ENCODE data around the gene PLEKHM1.
"Not testable (repeated sequence)": the region's sequence is repeated elsewhere in the genome, so short reads cannot be mapped to it uniquely, and the experiment has no call there.

The PLEKHM1 gene

DNA sequence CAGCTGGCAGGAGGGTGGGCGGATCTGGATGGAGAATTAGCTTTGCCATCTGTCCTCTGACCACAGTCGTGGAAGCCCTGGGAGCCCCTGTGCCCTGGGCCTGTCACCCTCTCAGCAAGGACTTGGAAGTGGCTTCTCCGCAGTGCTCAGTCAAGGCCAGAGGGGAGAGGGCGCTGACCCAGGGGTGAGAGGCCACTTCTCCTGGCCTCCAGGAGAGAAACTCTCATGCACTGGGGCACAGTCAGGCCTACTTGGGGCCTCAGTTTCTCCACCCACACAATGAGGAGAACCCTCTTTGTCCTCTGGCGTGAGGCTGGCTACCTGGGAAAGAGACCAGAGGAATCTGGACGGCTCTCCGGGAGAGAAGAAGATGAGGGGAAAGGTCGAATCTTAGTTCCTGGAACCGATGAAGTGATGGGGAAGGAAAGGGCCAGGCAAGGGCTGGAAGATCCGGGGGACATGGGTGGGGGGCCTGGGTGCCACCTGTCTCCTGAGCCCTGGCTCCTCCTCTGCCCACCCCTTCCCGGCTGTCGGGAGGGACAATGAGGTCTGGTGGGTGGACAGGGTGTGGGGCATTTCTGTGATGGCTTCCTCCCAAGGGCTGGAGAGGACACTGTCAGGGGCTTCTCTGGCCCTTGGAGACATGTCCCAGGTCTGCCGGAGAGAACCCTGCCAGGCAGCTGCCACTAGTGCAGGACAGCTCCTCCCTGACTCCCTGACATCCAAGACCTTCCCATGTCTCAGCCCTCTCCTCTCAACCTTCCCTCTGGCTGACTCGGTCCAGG, 48.8 kb downstream of the PLEKHM1 start:
- DNase-seq (ENCODE audit: low read depth), result no peak

DNA sequence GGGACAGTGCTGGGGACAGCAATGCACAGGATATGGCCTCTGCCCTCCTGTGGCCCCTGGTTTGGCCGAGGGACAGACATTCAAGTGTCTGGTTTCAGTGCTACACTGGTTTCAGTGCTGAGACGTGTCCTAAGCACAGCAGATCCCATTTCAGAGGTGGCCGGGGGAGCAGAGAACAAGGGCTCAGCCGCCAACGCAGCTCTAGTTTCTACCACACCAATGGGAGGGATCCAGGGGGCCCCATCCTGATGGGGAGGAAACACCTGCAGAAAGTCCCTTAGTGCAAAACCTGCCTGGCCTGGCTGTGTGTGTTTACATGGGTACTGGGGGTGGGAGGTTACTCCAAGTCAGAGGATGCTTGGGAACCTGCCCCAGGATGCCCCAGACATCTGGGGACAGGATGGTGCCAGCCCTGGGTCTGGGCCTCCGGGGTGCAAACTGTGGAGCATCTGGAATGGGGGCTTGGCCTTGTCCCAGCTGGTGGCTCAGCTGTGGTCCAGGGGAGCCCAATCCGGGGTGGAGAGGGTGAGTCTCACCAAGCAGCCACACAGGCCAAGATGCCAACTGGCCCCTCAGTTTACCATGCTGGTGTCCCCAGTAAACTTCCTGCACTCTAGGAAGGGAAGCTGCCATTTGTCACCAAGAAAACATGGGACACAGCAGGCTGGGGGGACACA, 49.5 kb downstream of the PLEKHM1 start:
- DNase-seq (ENCODE audit: low read depth), result not testable (repeated sequence)

DNA sequence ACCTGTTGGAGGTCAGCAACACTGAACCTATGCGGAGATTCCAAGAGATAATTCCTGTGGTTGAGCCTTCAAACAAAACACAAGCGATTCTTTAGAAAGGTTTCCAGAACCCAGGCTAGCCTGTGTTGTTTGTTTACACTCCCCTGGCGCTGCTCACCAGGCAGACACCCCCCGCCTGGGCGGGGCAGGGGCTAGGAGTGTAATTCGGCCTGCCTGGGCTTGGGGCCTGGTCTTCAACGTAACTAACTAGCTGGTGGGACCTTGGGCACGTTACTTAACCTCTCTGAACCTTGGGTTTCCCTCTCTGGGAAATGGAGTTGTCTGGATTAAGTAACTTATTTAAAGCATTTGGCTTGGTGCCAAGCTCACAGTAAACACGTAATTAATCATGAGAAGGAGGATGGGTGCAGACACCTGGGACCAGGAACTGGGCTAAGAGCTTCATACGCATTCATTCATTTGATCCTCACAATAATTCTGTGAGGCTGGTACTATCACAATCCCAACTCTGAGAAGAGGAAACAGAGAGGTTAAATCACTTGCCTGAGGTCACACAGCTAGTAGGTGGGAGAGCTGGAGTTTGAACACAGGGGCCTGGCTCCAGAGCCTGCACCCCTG, 50.3 kb downstream of the PLEKHM1 start:
- no peak for DNase-seq (ENCODE audit: low read depth)

DNA sequence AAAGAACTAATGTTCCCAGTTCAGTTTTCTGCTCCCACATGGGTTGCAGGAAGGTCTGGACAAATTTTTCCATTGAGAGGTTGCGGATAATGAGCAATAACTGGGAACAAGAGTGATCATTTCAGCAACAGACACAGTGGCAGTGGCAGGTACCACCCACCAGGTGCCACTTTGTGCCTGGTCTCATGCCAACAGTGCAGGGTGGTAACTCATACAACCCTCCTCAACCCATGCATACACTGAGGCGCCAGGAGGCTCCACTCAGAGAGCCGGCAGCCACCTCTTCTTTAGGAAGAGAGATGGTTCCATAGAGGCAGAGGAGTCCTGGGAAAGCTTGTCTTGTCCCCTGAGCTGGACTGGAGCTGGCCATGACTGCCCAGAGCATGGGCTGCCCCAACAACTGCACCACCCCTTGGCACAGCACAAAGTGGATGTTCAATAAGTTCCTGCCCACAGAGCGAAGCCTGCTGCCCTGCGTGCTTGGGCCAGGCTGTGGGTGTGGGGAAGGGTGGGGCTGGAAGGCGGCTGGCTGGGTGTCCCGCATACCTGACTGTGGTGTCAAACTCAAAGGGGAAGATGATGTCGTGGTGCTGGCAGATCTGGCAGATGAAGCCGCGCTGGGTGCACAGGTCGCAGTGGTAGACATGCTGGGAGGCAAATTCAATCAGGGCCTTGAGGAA, 51.5 kb downstream of the PLEKHM1 start:
- DNase-seq (ENCODE audit: low read depth), result no peak

DNA sequence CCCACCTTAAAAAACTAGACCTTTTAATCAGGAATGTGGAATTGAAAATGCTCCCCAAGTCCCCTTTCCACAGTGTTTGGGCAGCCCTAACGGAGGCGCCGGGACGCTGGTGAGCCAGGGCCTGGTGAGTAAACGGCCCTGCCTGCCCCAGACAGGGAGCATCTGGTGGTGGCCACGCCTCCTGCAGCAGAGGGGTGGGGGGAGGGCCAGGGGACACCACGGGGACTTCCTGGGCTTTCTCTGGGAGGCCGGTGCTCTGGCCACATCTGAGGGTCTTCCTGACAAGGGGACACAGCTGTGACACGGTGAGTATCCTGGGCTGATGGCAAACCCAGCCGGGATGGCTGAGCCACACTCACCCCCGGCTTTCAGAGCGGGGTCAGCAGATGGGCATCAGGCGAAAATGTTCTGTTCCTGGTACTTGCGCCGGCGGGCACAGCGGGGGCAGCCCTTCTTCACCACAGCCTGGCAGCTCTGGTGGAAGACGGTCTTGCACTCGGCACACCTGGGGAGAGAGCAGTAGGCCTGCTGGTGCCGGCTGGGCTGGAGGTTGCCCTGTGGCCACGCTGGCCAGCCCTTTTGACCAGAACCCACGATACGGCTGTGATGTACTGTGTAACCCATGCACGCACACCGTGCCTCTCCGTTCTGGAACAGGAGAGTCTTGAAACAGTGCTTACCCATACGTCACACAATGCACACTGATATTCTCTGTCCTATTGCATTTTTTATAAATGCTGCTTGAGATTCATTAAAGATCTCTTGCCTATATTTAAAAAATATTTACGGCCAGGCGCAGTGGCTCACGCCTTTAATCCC, 52.8 kb downstream of the PLEKHM1 start:
- no peak for DNase-seq (ENCODE audit: low read depth)

DNA sequence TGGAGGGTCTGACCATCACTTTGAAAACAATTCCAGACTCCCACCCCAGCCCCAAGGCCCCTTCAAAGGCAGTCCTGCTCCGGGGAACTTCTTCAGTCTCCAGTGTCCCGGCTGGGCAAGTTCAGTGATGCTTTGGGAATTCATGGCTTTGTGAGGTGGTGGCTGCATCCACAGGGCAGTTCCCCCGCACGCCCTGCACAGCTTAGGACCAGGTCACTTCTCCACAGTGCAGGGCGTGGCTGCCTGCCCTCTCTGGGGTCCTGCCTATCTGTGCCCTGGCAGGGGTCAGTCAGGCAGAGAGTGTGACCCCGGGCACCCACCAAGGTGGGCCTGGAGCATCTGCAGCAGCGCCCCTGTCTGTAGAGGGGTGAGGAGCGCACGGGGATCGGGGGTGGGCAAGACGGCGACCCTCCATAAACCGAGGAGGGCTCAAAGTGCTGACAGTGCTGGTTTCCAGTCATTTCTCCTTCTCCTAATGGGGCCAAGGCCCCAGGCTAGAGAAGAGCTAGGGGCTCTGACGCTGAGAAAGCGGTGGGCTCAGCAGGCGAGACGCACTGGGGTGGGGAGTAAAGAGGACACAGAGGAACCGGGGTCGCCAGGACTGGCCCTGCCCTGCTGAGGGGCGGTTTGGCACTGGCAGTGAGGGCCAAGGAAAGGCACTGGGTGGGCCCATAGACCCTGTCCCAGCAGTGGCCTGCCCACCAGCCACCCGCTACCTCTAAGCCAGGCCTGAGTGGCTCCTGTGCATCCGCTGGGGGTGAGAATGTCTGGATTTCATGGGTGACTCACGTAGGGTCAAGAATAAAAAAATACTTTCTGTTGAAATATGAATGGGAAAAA, 53.7 kb downstream of the PLEKHM1 start:
- DNase-seq (ENCODE audit: low read depth), result no peak

DNA sequence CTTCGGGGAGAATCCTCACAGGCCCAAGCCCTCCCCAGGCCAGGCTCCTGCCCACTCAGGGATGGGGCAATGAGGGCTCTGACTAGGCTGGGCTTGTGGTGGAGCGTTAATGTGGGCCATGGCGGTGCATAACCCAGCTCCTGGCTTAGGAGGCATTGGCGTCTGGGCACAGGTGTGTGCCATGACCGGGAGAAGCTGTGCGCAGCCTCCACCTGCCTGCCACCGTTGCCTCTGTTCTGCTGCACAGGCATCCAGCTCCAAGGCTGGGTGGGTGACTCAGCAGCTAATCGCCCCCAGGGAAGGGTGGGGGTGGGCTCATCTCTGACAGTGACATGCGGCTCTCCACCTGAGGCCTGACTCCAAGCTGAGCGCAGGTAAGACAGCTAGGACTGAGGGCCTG, 54.4 kb downstream of the PLEKHM1 start:
- DNase-seq (ENCODE audit: low read depth), result no peak

DNA sequence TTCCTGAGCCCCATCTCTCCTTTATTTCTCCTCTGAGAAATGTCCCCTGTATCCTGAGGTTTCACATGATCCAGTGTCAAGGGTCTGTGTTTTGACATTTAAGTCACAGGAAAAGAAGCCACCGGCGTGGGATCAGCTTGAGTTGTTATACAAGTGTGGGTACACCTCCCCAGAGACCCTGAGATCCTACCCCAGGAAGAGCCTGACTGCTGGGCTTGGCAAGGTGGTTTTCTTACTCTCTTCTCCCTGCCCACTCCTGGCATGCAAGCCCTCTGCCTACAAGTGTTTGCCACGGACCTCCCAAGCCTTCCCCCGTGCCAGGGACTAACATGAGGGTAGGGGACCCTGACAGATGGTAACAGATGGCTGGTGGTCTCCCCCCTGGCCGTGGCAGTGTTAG, 55.0 kb downstream of the PLEKHM1 start:
- DNase-seq (ENCODE audit: low read depth), result no peak

DNA sequence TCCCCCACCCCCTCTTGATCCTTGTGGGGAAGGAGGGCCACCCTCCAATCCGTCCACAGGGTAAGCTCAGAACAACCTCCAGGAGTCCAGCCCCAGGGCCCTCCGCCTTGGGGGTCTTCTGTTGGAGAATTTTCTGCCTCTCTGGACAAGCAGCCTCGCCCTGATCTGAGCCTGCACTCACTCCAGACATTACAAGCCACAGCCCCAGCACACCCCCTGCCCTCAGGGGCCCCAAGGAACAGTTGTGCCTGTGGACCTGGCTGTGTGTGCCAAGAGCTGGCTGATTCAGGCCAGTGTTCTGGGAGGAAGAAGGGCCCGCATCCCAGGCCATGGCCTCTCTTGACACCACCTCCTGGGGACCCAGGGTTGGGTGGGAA, 57.4 kb downstream of the PLEKHM1 start:
- DNase-seq (ENCODE audit: low read depth), result no peak

DNA sequence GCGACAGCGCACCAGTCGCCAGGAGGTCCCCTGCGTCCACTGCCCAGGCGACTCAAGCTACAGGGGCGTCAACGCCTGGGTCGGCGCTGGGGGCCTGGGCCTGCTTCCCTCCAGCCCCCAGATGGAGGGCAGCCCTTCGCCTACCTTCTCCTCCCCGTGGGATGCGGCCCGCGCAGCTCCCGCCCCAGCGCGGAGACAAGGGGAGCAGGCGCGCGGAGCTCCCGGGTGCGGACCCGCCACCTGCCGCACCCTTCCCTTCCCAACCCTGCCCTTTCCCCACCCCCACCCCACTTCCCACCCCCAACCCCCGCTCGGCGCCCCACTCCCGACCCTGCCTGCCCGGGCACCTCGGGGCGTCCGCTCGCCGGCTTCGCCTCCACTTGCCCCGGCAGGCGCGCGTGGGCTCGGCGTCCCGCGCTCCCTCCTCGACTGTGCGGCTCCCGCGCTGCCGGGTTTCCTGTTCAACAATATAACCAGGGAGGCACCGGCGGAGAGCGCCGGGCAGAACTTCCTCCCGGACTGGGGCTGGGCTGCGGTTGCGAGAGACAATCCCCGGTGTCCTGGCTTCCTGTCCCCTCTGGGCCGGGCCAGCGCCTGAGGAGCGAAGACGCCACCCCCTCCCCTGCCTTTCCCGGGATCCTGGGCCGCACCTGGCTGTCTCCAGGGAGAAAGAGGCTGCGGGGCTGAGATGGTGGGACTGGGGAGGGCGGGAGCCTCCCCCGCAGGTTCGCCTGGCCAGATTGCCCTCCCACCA, 57.9 kb downstream of the PLEKHM1 start, which contains the start of gene ARHGAP27:
Gene ARHGAP27 (minus strand): TSS at position 466 of the 754 bp plus-strand sequence. CDS start 2,591 bp downstream, outside the sequence.
- DNase-seq (ENCODE audit: low read depth), result no peak

DNA sequence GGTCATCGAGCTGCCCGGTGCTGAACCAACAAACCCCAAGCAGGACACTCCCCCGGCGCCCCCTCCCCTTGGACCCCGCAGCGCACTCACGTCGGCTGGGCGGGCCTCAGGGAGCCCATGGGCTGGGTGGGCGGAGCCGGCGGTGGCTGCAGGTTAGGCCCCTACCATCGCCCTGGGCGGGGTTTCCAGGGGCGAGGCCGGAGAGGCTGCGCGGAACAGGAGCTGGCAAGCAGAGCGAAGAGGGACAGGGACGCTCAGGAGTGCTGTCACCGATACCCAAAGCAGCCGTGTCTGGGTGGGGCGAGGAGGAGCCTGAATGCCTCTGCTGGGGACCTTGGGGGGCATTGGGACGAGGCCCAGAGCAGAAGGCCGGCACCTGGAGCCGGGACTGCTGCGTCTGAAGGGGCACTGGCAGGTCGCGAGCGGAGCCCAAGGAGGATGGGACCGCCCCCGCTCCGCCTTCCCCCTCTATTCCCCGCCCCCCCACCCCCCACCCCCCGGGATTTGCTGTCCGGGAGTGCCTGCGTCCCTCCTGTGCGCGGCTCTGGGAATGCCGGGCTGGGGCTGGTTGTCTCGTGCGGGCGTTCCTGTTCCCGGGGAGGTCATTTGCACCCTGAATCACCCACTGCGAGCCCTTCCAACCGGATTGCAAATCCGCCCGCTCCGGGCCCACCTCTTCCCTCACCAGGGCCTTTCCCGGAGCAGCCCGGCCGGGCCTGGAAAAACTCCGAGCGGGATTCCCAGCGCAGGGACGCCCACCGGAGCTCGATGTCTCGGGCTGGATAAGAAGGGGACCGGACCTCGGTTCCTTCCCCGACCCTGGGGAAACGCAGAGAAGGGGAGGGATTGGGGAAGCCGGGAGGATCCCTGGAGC, 58.8 kb downstream of the PLEKHM1 start:
- DNase-seq (ENCODE audit: low read depth), result peak; percentile 44

DNA sequence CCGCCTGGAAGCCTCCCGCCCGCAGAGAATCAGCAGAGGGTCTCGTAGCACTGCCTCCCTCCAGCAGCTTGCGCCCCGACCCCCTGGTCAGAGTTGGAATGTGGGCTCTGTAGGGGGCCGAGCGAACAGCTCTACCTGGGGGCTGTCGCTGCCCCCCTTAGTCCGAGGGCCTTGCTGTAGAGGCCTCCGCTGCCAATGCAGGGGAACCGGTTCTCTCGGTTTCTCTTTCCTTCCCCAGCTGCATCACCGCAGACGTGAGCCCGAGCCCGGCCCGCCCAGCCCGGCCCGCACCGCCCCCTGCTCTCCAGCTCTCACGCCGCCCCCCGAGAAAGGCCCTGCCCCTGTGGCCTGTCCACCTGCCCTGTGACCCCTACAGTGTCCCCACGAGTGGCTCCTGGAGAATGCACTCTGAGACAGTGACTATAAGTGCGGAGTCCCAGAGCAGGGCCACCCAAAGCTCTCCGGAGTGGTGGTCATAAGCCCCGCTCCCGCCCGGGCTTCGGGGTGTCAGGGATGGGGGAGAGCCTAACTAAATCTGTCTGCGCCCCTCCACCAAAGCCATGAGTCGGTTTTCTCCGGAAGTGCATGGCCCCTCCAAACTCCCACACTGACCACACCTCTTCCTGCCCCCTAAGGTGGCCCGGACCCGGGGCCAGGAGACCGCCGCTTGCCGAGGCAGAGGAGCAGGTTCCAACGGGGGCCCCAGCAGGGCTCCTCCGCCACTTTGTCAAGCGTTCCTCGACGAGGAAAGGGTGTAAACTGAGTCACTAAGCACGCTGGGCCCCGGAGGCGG, 59.6 kb downstream of the PLEKHM1 start:
- no peak for DNase-seq (ENCODE audit: low read depth)

DNA sequence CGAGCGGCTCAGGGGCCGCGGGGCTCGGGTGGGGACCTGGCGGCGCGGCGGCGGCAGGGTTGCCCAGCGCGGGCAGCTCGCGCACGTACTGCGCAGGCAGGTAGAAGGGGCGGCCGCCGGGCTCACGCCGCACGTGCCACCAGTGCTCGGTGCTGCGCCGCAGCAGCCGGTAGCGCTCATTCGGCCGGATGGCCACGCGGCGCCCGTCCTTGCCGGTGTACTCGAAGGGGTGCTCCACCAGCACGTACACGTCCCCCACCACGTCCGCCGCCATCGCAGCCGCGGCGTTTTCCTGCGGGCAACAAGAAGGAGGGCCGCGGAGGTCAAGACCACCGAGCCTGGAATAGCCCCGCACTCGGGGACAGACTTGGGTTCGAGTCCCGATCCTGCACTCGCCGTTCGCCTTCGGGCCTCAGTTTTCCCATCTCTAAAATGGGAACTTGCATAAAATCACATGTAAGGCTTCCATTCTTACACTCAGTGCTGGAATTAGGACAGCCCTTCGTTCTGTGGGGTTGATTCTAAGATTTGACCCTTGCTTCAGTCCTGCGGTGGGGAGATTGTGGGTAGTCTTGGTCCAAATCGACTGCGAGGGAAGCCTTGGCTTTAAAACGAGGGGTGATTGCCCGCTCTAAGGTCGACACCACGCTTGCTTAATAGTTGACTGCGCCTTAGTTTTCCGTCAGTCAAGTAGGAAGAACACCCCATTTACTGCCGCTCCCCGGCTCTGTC, 60.3 kb downstream of the PLEKHM1 start:
- no peak for DNase-seq (ENCODE audit: low read depth)

DNA sequence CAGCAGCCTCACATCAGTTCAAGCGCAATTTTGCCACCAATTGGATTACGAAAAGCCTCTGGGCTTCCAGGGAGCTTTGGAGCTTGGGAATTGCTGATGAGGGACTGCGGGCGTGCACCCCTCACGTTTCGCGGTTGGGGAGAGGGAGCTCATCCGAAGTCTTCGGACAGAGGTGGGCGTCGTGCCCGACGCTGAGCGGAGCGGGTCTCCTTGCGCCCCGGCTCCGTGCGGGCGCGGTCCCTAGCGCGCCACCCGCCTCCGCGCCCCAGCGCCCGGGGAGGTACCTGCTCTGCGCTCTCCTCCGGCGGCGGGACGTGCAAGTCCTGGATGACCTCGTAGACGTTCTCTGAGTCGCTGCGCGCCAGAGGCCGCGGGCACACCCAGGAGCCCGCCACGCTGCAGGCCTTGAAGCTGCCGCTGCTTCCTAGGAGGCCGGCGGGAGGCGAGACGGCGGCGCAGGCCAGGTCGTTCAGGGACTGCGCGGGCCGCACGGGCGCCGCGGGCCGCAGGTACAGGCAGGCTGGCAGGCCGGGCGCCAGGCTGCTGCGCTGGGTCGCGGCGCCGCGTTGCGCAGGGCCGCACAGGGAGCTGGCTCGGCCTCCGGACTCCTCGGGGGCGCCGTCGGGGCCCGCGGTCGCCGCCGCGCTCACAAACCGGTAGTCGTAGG, 61.0 kb downstream of the PLEKHM1 start:
- no peak for DNase-seq (ENCODE audit: low read depth)

DNA sequence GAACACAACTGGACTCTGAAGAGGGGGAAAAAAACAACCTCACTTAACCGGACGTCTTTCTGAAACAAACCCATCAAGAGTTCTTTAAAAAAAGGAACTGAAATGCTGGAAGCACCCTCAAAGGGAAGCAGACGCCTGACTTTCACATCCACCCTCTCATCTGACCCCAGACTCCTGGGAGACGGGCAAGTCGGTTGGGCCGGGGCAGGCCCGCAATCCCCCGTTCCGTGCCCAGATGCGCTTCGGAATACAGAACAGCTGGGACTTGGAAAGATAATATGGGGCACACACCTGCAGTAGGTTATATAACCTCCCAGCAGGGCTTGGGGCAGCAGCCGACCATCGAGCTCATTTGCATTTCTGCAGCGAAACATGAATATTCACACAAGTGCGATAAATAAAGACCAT, 61.6 kb downstream of the PLEKHM1 start:
- no peak for DNase-seq (ENCODE audit: low read depth)

DNA sequence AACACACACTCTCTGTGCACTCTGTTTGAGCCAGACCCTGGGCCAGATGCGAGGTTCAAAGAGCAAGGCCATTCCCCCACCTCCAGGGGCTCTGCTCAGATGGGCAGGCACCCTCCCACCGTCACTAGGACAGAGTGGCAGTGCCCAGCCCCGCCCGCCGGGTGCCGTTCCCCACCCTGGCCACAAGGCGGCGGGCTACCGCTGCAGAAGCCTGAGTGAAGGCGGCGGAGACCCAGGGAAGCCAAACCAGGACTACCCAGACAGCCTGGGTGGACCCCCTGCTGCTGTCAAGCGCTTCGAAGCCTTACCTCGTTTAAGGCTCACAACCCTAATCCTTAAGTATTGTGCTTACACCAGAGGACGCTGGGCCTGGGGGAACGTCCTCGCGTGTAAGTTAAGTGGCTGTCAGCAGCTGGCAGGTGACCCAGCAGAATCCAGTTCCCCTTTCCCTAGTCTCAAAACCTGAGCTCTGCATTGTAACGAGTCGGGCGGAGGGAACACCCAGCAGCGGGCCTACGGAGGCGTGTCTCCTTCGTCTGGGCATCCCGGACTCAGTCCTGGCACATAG, 62.4 kb downstream of the PLEKHM1 start:
- peak; percentile 65 for DNase-seq (ENCODE audit: low read depth)
